Stomach (tissue), 4 donors: Measurements from ENCODE around the gene AMIGO3.

Source experiments
- EP300 ChIP-seq: sonication (generic); formaldehyde crosslinking; IDR thresholded peaks from one replicate; pipeline ENCODE4 v1.6.1; 2017; ENCODE audit warnings: antibody characterized with exemption
- POLR2A ChIP-seq, 4 donors: fragments of 450-650 bp; IDR thresholded peaks; one replicate each; pipeline ENCODE4 v1.6.1; 2016; ENCODE audit warnings: antibody characterized with exemption in 4 of 4, control low read depth in 2 of 4, mild to moderate bottlenecking in 1 of 4, moderate library complexity in 1 of 4
- TF ChIP-seq, protein P1 (sequence below), 7 experiments: fragments of 450-650 bp in 4 of 7; fragments of 200-600 bp in 3 of 7; sonication (generic) in 3 of 7; IDR thresholded peaks; one replicate each; pipeline ENCODE4 v1.5.1; 2016 to 2019; ENCODE audit warnings: antibody characterized with exemption in 7 of 7, control low read depth in 2 of 7, mild to moderate bottlenecking in 1 of 7

DNA sequence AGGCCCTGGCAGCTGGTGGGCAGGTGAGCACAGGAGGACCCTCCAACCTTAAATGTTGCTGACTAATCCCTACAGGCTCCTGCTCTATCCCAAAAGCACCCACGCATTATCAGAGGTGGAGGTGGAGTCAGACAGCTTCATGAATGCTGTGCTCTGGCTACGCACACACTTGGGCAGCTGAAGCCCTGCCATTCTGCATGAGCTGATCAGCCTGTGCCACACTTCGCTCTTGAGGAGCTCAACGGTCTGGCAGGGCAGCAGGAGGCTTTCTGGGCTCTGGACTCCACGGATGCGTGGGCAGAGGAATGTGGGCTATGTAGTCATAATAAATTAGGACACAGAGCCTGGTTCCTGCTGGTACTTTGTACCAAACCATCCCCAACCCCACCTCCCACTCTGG is 36.3 kb downstream of the AMIGO3 start:
- no peak for TF ChIP-seq EP300
- TF ChIP-seq, protein P1, sequence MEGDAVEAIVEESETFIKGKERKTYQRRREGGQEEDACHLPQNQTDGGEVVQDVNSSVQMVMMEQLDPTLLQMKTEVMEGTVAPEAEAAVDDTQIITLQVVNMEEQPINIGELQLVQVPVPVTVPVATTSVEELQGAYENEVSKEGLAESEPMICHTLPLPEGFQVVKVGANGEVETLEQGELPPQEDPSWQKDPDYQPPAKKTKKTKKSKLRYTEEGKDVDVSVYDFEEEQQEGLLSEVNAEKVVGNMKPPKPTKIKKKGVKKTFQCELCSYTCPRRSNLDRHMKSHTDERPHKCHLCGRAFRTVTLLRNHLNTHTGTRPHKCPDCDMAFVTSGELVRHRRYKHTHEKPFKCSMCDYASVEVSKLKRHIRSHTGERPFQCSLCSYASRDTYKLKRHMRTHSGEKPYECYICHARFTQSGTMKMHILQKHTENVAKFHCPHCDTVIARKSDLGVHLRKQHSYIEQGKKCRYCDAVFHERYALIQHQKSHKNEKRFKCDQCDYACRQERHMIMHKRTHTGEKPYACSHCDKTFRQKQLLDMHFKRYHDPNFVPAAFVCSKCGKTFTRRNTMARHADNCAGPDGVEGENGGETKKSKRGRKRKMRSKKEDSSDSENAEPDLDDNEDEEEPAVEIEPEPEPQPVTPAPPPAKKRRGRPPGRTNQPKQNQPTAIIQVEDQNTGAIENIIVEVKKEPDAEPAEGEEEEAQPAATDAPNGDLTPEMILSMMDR (IDR thresholded peaks at IDR 0.05), result no peak
- TF ChIP-seq POLR2A (IDR thresholded peaks at IDR 0.05), result no peak
